Esophagus muscularis mucosa (tissue), 3 donors: ENCODE measurements around the gene SIRPA.

ENCODE experiments used
- POLR2A ChIP-seq: fragments of 450-650 bp; IDR thresholded peaks from one replicate; pipeline ENCODE4 v1.6.1; 2017; ENCODE audit warnings: antibody characterized with exemption, moderate library complexity, mild to moderate bottlenecking, low read depth
- POLR2AphosphoS5 ChIP-seq, 2 donors: sonication (generic); formaldehyde crosslinking; IDR thresholded peaks; one replicate each; pipeline ENCODE4 v1.6.1; 2017; ENCODE audit warnings: antibody characterized with exemption in 2 of 2
- TF ChIP-seq, protein P1 (sequence below), 3 experiments: fragments of 200-600 bp in 2 of 3; fragments of 450-650 bp in 1 of 3; sonication (generic) in 2 of 3; IDR thresholded peaks; one replicate each; pipeline ENCODE4 v1.5.1; 2017 to 2019; ENCODE audit warnings: antibody characterized with exemption in 3 of 3, mild to moderate bottlenecking in 2 of 3, moderate library complexity in 1 of 3

DNA sequence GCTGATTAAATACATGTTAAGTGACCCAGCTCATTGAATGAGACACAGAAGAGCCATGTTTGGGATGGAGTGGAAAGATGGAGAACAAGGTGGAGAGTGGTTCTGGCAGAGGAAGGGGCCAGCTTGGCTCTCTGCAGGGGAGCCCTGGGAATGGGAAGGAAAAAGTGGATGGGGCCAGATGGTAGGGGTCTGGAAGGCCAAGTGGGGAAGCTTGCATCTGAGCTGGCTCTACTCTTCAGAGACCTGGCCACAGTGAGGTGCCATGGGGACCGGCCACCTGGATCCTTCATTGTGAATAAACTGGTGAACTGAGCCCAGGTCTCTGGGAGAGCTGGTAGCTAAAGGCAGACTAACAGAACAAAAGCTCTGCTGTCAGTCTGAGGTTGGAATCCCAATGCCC is 48.9 kb upstream of the SIRPA start:
- TF ChIP-seq, protein P1, sequence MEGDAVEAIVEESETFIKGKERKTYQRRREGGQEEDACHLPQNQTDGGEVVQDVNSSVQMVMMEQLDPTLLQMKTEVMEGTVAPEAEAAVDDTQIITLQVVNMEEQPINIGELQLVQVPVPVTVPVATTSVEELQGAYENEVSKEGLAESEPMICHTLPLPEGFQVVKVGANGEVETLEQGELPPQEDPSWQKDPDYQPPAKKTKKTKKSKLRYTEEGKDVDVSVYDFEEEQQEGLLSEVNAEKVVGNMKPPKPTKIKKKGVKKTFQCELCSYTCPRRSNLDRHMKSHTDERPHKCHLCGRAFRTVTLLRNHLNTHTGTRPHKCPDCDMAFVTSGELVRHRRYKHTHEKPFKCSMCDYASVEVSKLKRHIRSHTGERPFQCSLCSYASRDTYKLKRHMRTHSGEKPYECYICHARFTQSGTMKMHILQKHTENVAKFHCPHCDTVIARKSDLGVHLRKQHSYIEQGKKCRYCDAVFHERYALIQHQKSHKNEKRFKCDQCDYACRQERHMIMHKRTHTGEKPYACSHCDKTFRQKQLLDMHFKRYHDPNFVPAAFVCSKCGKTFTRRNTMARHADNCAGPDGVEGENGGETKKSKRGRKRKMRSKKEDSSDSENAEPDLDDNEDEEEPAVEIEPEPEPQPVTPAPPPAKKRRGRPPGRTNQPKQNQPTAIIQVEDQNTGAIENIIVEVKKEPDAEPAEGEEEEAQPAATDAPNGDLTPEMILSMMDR (IDR thresholded peaks at IDR 0.05): no peak
- TF ChIP-seq POLR2AphosphoS5 (IDR thresholded peaks at IDR 0.05) (no peak), POLR2A (no peak)
